A549 treated with GW870086 at 1 μM for 4 hours (cell line): Measurements from ENCODE around the gene MRPS24. TPM values are rescaled to one million over a fixed set of nuclear protein-coding genes. Genes with fewer than 3 reads are reported as not detected.

Source experiments
- total RNA-seq: library from RNA; stranded (reverse); fragments of 200-300 nt; extraction: Qiagen RNA extraction; gene quantifications from 5 replicates; pipeline ENCODE4 v1.2.3, GENCODE V29; 2022; ENCODE audit warnings: low read depth

Gene MRPS24
- 239 to 271 TPM (median 252 TPM) in 5 replicates for total RNA-seq

DNA sequence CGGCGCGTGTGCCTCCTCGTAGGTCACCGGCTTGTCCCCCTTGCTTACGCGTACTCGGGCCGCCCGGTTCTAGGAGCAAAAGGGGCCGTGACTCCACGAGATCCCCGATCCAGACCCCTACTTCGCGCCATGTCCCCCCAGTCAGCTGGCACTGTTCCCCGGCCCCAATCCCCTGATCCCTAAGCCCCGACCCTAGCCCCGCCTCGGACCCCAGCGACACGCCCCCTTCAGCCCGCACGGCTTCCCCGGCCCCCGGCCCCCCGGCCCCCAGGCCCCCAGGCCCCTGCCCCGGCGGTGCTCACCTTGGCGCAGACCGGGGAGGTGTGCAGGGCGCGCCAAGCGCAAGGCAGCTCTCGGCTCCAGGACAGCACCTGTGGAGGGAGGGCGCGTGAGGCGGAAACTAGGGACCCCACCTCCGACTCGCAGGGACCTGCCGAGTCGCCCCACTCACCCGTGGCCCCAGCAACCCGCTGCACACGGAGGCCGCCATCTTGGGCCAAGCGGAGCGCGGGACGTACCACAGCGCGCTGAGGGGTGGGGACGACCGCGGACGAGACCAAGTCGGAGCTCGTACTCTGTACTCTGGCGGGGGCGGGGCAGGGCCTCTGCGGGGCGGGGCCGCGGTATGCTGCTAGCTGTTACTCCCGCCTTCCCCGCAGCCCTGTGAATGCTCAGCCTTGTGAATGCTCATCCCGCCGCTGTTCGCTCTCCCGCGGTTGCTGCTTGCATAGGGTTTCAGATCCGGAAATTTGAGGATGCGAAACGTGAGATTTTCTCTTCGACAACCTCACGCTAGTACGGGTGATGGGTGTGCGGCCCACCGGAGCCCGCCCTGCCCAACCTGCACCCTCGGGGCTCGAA lies at the start of gene MRPS24:
Gene MRPS24 (minus strand): TSS at position 512 of the 861 bp plus-strand sequence. CDS start 22 bp downstream, at position 490.

GRCh38 chr7:43906331-43907010 lies 37.2 kb upstream of the MRPS24 start, which contains the start of gene URGCP:
TSS of gene URGCP (minus strand) at chr7:43906596. CDS start at chr7:43906575, 21 bp downstream.

Other genes starting within 250 kb of the MRPS24 start
- 87.0 to 97.6 TPM (median 92.6 TPM) in 5 replicates for gene COA1, start 140.0 kb downstream of the MRPS24 start, total RNA-seq
- 72.7 to 85.8 TPM (median 77.5 TPM) in 5 replicates for gene BLVRA, start 110.8 kb downstream of the MRPS24 start, total RNA-seq
- gene URGCP, start 37.1 kb upstream of the MRPS24 start, total RNA-seq: 25.8 to 28.7 TPM (median 27.5 TPM) in 5 replicates
- 6.7 to 11.7 TPM (median 10.7 TPM) in 5 replicates for gene UBE2D4, start 56.9 kb upstream of the MRPS24 start, total RNA-seq
- gene SPDYE1, start 128.4 kb upstream of the MRPS24 start, total RNA-seq: not detected in 5 replicates
- gene DBNL, start 175.2 kb upstream of the MRPS24 start, total RNA-seq: 62.4 to 69.5 TPM (median 65.4 TPM) in 5 replicates
- gene PGAM2, start 196.1 kb upstream of the MRPS24 start, total RNA-seq: not detected in 5 replicates
- gene POLM, start 213.0 kb upstream of the MRPS24 start, total RNA-seq: 5.1 to 8.1 TPM (median 7.3 TPM) in 5 replicates
- gene AEBP1, start 234.8 kb upstream of the MRPS24 start, total RNA-seq: 0.14 to 0.21 TPM in 2 of 5 replicates, not detected in the others